Measurements from ENCODE around the gene IL1RL1.

The IL1RL1 gene

DNA sequence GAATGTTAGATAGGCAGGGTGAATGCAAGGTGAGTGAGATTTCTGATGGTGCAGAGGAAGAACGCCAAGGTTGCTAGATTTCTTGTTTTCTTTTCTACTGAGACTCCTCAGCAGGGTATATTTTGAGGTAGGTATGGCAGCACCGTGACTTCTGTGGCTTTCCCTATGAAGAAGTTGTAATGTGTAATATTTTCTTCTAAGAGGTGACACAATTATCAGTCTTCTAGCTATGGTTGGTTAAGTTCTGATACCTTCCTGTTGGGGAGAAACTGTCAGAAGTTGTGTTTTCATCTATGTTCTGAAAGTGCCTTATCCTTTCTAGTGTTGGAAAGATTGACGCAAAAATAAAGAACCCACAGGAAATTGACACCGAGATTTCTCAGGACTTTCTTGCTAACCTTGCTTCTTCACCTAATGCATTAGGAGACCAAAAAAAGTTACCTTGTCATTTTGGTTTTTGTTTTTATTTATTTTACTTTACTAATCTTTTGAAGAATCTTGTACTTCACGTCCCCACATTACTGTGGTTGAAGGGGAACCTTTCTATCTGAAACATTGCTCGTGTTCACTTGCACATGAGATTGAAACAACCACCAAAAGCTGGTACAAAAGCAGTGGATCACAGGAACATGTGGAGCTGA, 56.1 kb downstream of the IL1RL1 start:
- no peak for DNase-seq (ENCODE audit: low read depth, low spot score)

DNA sequence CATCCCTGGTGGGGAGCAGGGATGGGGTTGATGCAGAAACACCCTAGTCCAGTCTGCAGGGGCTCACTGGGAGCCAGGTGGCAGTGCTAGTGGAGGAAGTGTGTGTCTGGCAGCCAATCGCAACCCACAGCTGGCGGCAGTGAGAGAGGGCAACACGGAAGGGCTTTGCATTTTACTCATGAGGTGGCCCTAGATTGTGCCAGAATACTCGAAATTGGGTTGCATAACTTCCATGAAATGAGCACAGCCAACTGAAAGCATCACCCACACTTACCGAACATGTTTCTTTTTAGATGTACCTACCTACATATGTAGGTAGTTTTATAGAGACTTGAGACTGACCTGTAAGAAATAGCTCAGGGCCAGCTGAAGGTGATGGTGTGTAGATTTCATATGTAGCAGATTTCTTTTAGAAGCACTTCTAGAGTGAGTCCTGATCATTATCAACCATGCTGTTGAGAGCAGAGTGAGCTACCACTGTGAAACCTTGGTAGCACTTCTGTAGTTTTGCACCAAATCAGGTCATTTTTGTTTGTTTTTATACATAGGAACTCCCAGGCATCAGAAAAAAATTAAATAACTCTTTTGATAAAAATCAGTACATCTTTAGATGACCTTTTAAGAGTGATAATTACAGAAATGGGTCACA, 57.2 kb downstream of the IL1RL1 start:
- no peak for DNase-seq (ENCODE audit: low read depth, low spot score)

- DNase-seq (ENCODE audit: low read depth, low spot score) = no peak
Measured at GRCh38 chr2:102369866-102370265, 58.5 kb downstream of the IL1RL1 start.

GRCh38 chr2:102376052-102376591, 64.8 kb downstream of the IL1RL1 start:
- no peak for DNase-seq (ENCODE audit: low read depth, low spot score)

DNA sequence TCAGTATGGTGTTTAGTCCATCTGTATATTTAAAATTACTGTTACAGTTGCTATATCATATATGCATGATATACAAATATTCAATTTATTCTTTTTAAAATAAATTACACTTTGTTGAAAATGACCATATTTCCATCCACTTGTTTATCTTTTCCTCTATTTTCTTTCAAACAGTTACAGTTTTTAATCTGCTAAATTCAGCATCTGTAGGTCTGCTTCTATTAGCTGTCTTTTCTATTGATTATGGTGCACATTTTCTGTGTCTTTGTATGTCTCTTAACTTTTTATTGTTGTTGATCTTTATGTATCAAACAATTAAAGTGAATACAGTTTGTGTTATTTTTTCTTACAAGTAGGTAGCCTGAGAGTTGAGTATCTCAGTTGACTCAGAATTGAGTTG, 72.4 kb downstream of the IL1RL1 start:
- no peak for DNase-seq (ENCODE audit: low read depth, low spot score)

- no peak for DNase-seq (ENCODE audit: low read depth, low spot score)
Measured at GRCh38 chr2:102385522-102385921, 74.2 kb downstream of the IL1RL1 start.

- no peak for DNase-seq (ENCODE audit: low read depth, low spot score)
Measured at GRCh38 chr2:102386004-102386403, 74.6 kb downstream of the IL1RL1 start.

- no peak for DNase-seq (ENCODE audit: low read depth, low spot score)
Measured at GRCh38 chr2:102386867-102387541, 75.6 kb downstream of the IL1RL1 start.

DNA sequence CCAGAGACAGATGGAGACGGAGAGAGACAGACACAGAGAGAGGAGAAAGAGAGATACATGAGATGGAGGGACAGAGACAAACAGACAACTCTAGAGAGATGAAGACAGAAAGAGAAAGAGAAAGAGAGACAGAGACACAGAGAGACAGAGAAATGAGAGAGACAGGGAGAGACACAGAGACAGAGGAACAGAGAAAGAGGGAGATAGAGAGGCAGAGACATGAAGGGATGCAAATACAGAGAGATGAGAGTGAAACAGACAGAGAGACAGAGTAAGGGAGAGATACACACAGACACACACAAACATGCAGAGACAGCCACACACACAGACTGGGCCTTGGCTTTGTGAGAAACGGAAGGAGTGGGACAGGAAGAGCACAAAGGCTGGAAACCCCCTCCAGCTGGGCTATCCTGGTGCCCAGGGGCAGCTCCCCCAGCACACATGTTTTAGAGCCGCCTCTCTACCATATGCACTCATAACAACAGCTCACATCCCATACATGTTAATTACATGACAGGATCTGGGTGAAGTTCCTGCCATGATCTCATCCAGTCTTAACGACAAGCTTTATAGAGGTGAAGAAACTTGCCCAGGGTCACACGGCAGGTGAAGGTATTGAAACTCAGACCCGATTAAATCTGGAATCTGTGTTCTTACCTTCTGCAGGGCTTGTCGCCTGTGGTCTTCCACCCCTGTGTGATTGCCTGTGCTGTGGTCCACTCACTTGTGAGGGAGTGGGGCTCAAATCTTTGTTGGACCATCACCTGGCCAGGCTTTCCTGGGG, 76.6 kb downstream of the IL1RL1 start:
- no peak for DNase-seq (ENCODE audit: low read depth, low spot score)

DNA sequence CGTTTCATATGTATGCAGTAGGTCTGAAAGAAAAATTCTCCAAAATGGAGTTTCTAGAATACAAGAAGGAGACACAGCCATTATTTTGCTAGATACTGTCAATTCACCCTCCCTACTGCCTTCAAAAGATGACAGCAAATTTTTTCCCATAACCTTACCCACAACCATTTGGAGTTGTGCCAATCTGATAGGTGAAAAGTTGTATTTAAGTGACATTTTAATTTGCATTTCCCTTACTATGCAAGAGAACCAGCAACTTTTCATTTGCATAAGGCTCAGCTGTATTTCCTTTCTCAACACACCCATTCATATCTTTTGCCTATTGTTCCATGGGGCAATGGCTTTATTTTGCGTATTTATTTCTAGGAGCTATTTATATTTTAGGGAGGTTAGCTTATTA, 80.2 kb downstream of the IL1RL1 start:
- no peak for DNase-seq (ENCODE audit: low read depth, low spot score)

- no peak for DNase-seq (ENCODE audit: low read depth, low spot score)
Measured at GRCh38 chr2:102392096-102392495, 80.7 kb downstream of the IL1RL1 start.

- DNase-seq (ENCODE audit: low read depth, low spot score) = no peak
Measured at GRCh38 chr2:102392942-102393341, 81.6 kb downstream of the IL1RL1 start.

GRCh38 chr2:102396012-102396411, 84.6 kb downstream of the IL1RL1 start:
- no peak for DNase-seq (ENCODE audit: low read depth, low spot score)

- no peak for DNase-seq (ENCODE audit: low read depth, low spot score)
Measured at GRCh38 chr2:102397209-102397608, 85.8 kb downstream of the IL1RL1 start.

GRCh38 chr2:102399499-102400141, 88.3 kb downstream of the IL1RL1 start:
- DNase-seq (ENCODE audit: low read depth, low spot score) = no peak

DNA sequence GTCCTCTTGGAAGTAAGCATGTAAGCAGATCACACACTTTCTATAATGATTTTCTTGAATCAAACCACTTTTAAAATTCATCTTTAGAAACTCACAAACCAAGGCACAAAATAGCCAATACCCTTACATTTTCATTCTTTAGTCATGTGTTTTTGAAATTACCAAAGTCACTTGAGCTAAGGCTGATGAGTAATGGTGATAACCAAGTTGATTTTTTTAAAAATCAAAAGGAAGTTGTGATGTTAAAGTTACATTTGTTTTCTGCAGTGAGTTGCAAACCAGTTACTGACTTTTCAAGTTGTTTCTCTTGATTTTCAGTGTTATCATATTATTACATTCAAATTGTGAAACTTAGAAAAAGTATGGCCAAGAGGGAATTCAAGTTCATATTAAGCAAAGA, 90.1 kb downstream of the IL1RL1 start:
- no peak for DNase-seq (ENCODE audit: low read depth, low spot score)

Measured in activated CD4-positive, CD25-positive, alpha-beta regulatory T cell treated with anti-CD3 and anti-CD28 coated beads, Interleukin-2, amount 50 U/mL, for 16 hours (primary cell).